Stimulated activated CD4-positive, alpha-beta T cell treated with anti-CD3 and anti-CD28 coated beads, Interleukin-12 subunit alpha, Interleukin-12 subunit beta, amount 100 ng/mL, for 48 hours (primary cell): ENCODE data around the gene LSM4.

ENCODE experiments used
- DNase-seq, 3 donors: peaks; one replicate each; pipeline ENCODE4 v3.0.0-alpha.2; 2020; ENCODE audit warnings: low read depth in 2 of 3, low spot score in 1 of 3

LSM4 gene

DNA sequence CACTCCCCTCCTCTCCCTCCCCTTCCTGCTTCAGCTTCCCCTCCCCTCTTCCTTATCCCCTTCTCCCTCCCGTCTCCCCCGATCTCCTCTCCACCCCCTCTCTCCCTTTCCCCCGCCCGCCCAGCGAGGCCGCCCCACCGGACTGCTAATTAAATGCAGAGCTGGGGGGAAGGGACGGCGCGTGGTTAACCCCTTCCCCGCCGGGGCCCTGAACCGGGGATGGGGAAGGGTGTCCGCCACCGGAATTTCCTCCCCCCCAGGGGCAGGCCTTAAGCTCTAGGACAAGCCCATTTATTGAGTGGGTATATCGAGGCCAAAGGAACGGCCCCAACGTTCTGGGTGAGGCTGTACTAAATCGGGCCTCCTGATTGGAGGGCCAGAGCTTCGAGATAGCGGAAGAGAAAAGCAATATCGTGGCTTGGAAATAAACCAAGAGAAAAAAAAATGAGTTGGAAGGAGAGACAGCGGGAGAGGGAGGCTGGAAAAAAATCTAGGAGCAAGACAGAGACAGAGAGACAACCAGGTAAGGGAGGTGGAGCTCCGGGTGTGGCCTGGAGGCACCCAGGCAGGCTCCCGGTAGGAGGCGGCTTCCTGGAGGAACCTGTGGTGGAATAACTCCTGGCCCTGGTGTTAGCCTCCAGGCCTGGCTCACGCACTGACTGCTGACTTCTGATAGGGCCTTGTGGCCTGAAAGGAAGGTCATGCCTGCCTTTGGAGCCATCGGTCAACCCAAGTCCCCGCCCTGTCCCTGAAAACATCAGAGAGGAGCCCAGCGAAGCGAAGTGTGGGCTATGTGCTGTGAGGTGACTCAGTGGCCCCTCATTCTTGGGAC lies 29.9 kb downstream of the LSM4 start:
- DNase-seq: peak in 2 of 3 donors; percentile 51 to 66

DNA sequence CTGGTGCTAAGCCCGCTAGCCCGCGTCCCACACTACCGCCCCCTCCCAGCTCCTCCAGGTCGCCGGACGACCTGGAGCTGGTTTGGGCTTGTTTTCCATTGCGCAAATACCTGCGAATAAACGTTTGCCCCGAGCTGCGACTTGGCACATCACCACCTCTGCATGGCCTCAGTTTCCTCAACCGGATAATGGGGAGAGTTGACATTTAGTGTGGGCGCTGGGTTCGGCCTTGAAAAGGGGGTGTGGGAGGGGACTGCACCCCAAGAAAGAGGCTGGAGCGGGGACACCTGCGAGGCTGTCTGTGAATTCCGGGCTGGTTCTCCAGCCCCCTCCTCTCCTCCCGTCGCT lies 30.4 kb downstream of the LSM4 start:
- no peak for DNase-seq

DNA sequence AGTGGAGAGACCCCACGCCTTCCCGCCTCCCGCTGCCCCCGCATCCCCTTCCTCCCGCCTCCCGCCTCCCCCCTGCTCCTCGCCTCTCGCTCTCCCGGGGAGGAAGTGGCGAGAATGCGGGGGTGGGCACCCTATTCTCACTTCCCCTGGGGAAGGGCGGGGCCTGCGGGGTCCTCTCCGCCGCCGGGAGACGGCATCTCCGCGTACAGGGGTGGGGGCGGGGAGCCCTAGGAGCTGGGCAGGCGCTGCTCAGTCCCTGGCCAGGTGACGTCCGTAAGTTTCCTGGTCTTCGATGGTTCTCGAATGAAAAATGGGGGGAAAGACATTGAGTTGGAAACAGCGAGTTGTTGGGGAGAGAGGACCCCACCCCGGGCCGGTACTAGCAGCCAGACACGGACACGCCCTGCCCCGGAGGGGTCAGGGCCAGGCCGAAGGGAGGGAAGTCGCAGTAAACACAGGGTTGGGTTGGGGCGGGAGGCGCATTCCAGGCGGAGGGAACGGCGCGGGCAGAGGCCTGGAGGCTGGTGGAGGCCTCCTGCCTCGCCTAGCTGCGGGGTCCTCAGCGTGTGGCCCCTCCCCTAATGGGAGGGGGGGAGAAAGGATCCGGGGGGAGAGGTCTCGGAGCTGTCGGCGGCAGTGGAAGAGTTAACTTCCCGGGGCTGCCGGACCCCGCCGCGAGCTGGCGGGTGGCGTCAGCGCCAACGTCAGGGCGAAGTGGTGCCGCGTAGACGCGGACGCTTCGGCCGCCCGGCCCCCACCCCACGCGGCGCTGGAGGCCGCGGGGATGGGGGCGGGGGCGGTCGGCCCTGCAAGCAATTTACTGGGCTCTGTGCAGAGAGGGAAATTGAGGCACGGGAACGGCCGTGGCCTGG lies 31.1 kb downstream of the LSM4 start:
- DNase-seq: peak; percentile 83 to 88 (median 87)

DNA sequence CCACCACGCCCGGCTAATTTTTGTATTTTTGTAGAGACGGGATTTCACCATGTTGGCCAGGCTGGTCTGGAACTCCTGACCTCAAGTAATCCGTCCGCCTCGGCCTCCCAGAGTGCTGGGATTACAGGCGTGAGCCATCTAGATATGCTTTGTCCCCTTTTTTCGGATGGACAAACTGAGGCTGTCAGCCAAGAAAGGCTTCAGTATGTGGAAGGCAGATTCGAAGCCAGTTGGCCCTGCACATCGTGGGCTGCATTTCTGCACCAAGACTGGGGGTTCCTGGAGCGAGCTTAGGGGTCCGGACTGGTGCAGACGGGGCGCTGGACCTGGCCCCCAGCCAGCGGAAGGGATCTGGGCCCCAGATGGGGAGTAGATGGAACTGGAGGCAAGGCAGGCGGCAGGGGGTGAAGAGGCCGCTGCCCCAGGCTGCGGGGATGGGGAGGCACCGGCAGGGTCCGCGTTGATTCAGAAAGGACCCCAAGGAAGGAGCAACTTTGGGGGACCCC lies 31.8 kb downstream of the LSM4 start:
- no peak for DNase-seq

DNA sequence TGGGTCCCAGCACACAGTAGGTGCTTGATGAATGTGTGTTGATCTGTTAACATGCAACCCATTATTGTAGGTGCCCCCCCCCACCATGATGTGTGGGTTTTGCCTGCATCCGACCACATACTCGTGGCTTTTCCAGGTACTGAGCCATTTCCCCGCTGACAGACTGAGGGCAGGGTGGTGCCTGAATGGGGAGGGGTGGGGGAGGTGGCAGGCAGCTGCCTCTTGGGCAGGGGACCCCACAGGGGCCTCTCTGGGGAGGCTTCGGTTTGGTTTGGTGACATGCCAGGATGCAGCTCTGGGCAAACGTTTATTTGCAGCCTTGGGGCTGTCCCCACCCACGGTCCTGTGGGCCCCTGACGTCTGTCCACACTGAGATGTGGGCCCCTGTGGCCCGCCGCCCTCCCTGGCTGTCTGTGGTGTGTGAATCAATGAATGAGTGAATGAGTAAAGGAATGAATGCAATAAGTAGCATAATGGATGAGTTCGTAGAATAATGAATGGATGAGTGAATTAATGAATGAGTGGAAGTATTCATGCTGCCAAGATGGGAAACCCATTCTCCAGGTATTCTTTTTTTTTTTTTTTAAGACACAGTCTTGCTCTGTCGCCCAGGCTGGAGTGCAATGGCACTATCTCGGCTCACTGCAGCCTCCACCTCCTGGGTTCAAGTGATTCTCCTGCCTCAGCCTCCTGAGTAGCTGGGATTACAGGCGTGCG lies 32.4 kb downstream of the LSM4 start:
- DNase-seq: peak; percentile 90 to 96 (median 92)

DNA sequence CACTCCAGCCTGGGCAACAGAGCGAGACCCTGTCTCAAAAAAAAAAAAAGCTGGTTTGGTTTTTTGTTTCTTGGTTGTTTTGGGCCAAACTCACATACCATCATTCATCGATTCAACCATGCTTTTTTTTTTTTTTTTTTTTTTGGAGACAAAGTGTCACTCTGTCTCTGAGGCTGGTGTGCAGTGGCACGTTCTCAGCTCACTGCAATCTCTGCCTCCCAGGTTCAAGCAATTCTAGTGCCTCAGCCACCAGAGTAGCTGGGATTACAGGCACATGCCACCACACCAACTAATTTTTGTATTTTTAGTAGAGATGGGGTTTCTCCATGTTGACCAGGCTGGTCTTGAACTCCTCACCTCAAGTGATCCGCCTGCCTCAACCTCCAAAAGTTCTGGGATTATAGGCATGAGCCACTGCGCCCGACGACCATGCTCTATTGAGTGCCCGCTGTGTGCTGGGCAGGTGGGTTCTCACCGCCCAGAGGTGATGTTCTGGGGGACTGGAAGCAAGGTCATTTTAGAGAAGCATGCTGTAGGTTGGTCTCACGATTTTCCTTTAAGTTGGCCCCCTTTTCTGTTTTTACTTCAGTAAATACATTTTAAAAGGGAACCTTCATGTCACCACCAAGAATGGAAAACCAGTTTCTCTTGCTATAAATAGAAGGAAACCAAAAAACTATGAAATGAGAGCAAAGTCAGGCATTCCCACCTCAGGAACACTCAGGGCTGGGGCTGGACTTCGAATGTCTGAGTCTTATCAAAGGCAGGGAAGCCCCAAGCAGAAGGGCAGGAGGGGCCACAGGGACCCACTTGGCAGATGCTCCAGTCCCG lies 33.2 kb downstream of the LSM4 start:
- DNase-seq: no peak

DNA sequence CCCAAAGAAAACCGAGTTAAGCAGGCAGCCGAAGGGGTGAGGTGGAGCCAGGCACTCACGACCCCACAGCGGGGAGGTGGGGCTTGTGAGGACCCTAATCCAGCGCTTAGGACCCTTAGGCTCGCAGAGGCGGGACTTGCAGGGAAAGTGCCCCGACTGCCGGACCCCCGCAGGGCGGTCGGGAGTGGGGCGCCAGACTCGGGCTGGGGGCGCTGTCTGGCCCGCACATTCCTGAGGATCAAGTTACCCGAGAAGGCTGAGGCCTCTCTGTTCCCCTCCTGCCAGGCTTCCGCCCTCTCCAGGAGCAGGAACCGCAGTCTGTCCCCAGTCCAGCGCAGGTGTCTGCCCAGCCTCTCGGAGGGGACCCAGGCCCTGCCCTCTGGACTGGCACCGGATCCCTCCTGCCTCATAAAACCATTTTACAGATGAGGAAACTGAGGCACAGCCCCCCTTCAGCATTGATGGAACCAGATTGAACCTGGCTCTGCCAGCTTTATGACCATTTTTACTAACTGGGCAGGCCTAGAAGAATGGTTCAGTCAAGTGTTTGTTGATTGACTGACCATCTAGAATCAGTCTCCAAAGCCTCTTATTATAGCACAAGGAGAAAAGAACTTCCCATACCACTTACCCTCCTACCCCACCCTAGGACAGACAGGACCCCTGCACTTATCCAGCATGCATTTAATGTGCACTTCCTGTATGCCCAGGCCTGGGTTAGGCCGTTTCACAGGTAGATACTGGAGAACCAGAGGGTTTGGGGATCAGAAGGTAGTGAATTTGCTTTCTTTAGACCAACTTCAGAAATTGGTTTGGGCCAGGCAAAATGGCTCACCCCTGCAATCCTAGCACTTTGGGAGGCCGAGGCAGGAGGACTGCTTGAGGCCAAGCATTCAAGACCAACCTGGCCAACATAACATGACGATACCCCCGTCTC lies 34.8 kb downstream of the LSM4 start:
- DNase-seq: no peak

DNA sequence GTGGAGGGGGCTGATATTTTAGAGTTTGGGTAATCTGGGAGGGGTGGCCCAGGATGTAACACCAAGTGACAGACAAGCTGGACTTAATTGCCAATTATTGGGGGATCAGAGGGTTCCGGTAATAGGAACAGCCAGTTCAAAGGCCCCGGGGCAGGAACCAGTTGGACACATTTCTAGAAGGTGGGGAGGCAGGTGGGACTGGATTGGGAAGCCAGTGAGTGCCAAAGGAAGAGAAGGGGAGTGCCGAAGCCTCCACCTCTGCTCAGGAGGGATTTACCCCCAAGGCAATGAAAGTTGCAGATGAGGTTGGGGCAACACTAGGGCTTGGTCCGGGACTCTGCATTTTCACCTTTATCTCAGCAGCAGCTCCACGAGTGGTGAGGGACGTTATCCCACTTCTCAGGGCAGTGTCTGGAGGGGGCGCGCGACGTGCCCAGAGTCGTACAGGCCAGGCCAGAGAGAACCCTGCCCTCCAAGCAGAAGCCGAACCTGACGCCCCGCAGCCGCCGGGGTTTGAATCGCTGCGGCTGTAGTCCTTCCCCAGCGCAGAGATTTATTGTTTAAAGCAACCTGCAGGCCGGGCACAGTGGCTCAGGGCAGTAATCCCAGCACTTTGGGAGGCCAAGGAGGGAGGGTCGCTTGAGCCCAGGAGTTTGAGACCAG lies 35.8 kb downstream of the LSM4 start:
- no peak for DNase-seq

DNA sequence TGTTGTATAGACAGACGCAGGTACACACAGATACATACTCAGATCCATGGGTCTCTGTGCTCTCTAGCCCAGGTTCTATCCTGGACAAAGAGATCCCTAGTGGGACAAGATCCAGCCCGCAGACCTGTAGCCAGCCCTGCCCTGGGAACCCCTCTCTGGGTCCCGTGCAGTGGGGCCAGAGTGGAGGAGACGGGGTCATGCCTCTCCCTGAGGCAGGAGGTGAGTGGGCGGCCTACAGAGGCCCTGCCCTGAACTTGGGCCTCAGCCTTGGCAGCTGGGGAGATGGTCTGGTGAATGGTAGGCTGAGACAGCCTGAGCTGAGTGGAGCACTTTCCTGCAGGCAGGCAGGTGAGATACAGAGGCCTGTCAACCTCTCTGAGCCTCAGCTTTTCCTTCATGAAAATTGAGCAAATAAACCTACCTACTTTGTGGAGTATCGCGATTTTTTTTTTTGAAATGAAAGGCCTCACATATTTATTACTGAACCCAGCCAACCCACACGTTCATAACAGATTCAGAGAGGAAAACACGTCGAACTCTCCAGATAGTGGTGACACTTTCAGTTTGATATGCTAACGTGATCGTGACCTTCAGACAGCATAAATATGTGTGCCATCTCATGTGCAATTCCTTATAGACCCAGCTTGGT lies 38.0 kb downstream of the LSM4 start:
- peak in 2 of 3 donors; percentile 50 to 52 for DNase-seq

DNA sequence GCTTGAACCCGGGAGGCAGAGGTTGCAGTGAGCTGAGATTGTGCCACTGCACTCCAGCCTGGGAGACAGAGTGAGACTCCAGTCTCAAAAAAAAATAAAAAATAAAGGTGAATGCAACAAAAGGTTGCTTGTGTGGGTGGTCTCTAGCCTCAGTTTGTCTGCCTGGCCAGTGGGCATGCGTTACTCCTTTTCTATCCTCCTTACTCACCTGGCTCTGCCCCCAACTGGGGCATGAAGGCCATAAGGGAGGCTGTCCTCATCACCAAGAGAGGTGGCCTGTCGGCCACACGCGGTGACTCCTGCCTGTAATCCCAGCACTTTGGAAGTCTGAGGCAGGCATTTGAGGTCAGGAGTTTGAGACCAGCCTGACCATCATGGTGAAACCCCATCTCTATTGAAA lies 39.5 kb downstream of the LSM4 start:
- no peak for DNase-seq

DNA sequence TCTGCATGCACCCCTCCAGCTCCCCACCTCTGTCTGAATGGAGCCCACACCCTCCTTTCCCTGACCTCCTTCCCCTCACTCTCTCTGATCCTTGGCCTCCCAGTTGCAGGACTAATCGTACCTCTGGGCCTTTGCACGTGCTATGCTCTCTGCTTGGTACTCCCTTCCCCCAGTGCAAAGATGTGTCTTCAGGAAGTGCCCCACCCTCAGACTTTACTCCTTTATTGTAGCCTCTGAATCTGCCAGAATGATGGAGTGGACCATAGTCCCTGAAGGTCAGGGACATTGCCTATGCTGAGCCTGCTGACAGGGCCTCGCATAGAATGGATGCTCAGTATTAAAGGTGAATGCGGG lies 40.1 kb downstream of the LSM4 start:
- no peak for DNase-seq

DNA sequence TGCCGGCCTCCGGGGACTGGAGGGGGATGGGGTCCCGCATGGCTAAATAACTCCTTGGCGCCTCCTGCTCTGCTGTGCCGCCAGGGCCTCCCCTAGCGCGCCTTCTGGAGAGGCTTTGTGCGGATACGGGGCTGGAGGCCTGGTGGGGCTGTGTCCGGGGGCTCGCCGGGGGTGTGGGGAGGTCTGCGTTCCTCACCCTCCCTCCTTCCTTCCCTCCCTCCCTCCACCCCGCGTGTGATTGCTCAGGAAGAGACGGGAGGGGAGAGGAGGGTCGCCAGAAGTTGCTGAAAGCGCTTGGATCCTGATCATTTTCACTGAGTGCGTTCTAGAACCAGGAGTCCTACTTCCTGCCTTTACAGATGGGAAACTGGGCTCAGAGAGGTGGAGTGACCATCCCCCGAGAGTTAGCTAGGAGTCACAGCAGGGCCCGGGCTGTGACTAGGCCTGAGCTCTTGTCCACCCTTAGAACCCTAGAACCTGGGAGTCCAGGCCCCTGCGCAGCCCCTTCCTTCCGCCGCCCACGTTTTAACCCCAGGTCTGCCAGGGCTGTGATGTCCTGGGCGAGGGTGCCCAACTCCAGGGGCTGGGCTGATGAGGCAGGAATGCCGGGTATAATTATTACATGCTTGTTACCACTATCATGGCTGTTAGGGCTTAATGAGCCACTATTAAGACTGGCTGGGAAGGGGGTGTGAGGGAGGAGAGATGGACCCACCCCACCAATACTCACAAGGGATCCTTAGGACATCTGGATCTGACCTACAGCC lies 40.7 kb downstream of the LSM4 start:
- DNase-seq: no peak

DNA sequence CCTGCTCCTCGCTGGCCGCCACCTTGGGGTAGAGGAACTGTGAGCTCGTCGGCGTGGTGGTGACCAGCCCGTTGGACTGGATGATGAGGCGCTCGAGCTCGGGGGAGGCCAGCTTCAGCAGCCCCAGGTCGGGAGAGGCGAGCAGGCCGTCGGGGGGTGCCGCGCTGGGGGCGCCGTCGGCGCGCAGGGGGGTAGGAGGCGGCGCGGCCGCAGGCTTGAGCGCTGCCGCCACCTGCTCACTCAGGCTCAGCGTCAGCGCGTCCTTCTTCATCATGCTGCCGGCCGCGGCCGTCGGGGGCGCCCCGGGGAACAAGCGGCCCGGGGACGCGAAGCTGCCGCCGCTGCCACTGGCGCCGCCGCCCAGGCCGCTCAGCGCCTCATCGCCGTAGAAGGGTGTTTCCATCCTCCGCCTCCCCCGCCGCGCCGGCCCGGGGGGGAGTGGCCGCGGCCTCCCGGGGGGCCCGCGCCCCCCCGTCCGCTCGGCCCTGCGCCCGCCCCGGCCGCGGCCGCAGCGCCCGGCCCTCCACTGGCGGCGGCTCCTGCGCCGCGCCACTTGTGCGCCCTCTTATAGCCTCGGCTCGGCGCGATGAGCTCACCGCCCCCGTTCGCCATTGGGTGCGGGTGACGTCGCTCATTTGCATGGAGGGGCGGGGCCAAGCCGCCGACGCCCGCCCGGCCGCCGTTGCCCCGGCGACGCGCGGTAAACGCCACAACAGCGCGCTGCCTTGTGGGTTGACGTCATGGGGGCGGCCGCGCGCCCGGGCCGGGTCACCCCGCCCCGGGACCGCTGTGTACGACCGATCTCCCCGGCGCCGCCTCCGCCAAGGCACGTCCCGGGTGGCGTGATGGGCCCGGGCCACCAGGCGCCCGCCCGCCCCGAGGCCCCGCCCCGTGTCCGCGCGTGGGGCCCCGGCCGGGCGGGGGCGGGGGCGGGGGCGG lies 41.5 kb downstream of the LSM4 start, which contains the start of gene JUND:
Gene JUND, minus strand, starts transcription at position 541 of the 939 bp plus-strand sequence. Its CDS starts 138 bp downstream, at position 403.
- peak; percentile 92 to 96 (median 95) for DNase-seq

DNA sequence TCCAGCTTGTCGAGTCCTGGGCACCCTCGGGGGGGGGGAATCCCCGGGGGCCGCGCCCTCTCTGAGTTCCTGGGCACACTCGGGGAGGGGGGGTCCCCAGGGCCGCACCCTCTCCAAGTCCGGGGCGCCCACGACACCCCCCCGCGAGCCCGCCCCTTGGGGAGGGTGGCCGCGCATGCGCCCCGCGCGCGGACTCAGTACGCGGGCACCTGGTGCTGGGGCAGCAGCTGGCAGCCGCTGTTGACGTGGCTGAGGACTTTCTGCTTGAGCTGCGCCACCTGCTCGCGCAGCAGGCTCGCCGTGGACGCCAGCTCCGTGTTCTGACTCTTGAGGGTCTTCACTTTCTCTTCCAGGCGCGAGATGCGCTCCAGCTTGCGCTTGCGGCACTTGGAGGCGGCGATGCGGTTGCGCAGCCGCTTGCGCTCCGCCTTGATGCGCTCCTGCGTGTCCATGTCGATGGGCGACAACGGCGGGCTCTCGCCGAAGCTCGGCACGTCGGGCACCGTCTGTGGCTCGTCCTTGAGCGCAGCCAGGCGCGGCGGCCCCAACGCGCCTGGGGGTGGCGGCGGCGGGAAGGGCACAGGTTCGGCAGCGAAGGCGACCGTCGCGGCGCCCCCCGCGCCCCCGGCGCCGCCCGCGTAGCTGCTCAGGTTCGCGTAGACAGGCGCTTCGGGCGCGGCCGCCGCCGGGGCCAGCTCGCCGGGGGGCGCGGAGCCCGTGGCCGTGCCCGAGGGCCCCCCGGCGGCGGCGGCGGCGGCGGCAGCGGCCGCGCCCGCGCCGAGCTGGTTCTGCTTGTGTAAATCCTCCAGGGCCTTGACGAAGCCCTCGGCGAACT lies 42.4 kb downstream of the LSM4 start:
- peak in 1 of 3 donors; percentile 65 for DNase-seq

DNA sequence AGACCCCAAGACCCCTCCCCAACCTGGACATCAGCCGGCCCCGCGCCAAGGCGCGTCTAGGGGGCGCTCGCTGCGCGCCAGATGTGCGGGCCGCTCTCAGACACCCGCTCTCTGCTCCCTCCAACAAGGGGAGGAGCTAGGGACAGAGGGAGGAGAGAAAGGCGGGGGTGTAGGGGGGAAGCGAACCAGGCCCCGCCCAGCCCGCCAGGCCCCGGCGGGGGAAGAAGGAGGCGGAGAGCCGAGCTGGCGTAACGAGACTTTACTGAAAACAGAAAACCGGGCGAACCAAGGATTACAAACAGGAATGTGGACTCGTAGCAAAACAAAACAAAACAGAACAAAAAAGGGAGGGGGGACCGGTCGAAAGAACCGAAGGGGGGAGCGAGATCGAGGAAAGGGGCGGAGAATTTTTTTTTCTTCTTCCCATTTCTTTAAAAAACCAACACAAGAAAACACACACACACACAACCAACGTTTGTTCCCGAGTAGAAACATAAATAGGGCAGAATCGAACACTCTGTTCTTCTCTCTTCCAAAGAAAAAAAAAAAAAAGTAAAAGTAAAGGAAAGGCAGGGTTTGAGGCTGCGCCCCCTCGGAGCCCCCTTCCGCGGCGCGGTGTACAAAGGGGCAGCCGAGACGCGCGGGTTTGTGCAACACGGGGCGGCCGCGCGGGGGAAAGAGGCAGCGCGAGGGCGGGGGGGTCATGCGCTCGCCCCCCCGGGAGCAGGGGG lies 43.2 kb downstream of the LSM4 start:
- DNase-seq: peak; percentile 84 to 88 (median 86)
